Activated CD4-positive, alpha-beta T cell treated with anti-CD3 and anti-CD28 coated beads, Interleukin-2, amount 10 ng/mL, durations not matched to agents 24 days and 14 days (primary cell): ENCODE measurements around the gene FBN1. TPM values are rescaled to one million over a fixed set of nuclear protein-coding genes. Genes with fewer than 3 reads are reported as not detected.

Source experiments
- DNase-seq: peaks from one replicate; pipeline ENCODE4 v3.0.0; 2022
- H3K27ac Mint-ChIP-seq: one replicate; pipeline ENCODE4 v1.8.0; 2022; ENCODE audit warnings: mild to moderate bottlenecking, mixed read lengths
- H3K27me3 Mint-ChIP-seq: one replicate; pipeline ENCODE4 v1.8.0; 2022; ENCODE audit warnings: mixed read lengths
- H3K36me3 Mint-ChIP-seq: one replicate; pipeline ENCODE4 v1.8.0; 2022; ENCODE audit warnings: low read depth, mild to moderate bottlenecking, mixed read lengths
- H3K4me1 Mint-ChIP-seq: one replicate; pipeline ENCODE4 v1.8.0; 2021; ENCODE audit warnings: mixed read lengths
- H3K4me3 Mint-ChIP-seq: one replicate; pipeline ENCODE4 v1.8.0; 2022; ENCODE audit warnings: mild to moderate bottlenecking, moderate library complexity, mixed read lengths
- H3K9me3 Mint-ChIP-seq: one replicate; pipeline ENCODE4 v1.8.0; 2021; ENCODE audit warnings: mixed read lengths
- intact Hi-C: fragments of 100-400 bp; cut with micrococcal nuclease; formaldehyde crosslinking; loops from one replicate; pipeline ENCODE4 v1.15.1; 2023
- total RNA-seq: library from RNA; stranded (reverse); gene quantifications from 2 replicates; pipeline ENCODE4 v1.2.3, GENCODE V29; 2022

The FBN1 gene
- total RNA-seq, 1 donor from 2014 or later, result 1.0 TPM

- Mint-ChIP-seq H3K4me1 (no peaks in the 10 kb centered on the region), H3K36me3 (no peaks in the 10 kb centered on the region), H3K27me3 (peaks cover 5% of the 10 kb centered on the region), H3K4me3 (no peak overlapping the region), H3K9me3 (no peaks in the 10 kb centered on the region), H3K27ac (no peak overlapping the region)
- intact Hi-C loops, result no loop called here
- DNase-seq, result peak; percentile 23
These were observed 88.2 kb downstream of the FBN1 start for GRCh38 chr15:48557335-48557734.

GRCh38 chr15:48556159-48556897, 89.2 kb downstream of the FBN1 start:
- no peaks in the 10 kb centered on the region for H3K9me3 Mint-ChIP-seq
- peaks cover 3% of the 10 kb centered on the region for H3K27me3 Mint-ChIP-seq
- no peaks in the 10 kb centered on the region for H3K4me1 Mint-ChIP-seq
- no peak overlapping the region for H3K27ac Mint-ChIP-seq
- no peak for DNase-seq
- no peak overlapping the region for H3K4me3 Mint-ChIP-seq
- H3K36me3 Mint-ChIP-seq, result no peaks in the 10 kb centered on the region
- intact Hi-C loops, result no loop called here

DNA sequence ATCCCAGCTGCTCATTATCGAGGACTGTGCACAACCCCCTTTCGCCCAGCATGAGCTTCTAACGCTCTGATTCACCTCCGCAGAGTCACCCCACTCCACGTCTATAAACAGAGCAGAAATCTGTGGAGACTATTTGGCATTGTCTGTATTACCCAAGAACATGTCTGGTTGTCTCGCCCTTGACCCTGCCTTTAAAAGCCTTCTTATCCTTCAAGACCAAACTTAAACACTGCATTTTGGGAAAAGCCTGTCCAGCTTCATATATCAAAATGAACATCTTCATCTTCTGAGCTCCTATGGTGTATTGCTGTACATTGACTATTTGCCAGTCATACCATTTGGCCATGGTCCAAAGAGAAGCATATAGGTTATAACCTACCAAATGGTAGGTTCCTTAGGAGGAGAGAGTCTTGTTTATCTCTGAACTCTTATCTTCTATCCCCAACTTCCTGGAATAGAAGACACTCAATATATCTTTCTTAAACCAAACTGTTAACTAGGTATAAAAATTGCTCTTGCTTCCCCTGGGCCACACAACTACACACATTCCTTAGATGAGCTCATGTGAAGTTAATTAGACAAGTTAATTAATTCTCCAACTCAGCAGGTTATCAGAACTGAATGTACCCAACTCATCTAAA, 90.1 kb downstream of the FBN1 start:
- H3K27me3 Mint-ChIP-seq, result peaks cover 3% of the 10 kb centered on the region
- DNase-seq, result no peak
- no peak overlapping the region for H3K4me3 Mint-ChIP-seq
- H3K4me1 Mint-ChIP-seq, result no peaks in the 10 kb centered on the region
- H3K9me3 Mint-ChIP-seq, result no peaks in the 10 kb centered on the region
- intact Hi-C loops, result no loop called here
- H3K36me3 Mint-ChIP-seq, result no peaks in the 10 kb centered on the region
- H3K27ac Mint-ChIP-seq, result no peak overlapping the region

DNA sequence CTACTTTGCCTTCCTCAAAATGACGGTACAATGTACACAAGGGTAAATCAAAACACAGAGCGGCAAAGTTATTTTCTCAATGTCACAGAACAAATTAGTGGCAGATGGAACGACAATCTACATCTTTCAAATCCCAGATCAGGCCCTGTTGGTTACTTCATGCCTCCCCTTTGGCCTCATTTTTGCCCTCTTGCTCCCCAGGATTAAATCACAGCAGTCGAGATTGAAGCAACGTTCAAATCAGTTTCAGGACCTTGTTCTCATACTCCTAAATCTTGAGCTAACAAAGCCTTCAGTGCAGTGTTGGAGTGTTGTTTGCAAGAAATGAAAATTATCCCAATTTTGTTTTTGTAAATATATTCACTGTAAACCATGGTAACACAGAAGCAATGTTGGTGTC, 91.4 kb downstream of the FBN1 start:
- H3K27me3 Mint-ChIP-seq, result peaks cover 3% of the 10 kb centered on the region
- intact Hi-C loops, result no loop called here
- no peak for DNase-seq
- no peaks in the 10 kb centered on the region for H3K9me3 Mint-ChIP-seq
- H3K27ac Mint-ChIP-seq, result no peak overlapping the region
- no peak overlapping the region for H3K4me3 Mint-ChIP-seq
- H3K36me3 Mint-ChIP-seq, result no peaks in the 10 kb centered on the region
- H3K4me1 Mint-ChIP-seq, result no peaks in the 10 kb centered on the region

DNA sequence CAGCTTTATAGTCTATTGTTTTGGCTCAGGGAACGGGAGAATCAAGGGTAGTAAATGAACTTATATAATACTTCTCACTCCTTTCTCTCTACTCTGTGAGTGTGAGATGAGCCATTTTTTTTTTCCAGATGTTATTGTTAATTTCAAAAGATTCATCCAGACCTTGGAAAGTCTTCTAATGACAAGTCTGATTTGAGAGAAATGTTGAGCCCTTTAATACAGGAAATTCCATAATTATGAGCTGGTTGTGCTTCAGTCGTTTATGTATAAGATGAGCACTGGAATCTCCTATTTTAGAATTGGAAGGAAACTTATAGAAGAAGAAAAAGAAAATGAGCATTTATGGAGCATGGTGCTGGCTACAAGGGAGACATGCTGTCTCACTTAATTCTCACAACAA, 92.0 kb downstream of the FBN1 start:
- peaks cover 3% of the 10 kb centered on the region for H3K27me3 Mint-ChIP-seq
- H3K4me3 Mint-ChIP-seq, result no peak overlapping the region
- no peaks in the 10 kb centered on the region for H3K9me3 Mint-ChIP-seq
- intact Hi-C loops, result no loop called here
- no peak for DNase-seq
- H3K4me1 Mint-ChIP-seq, result no peaks in the 10 kb centered on the region
- H3K36me3 Mint-ChIP-seq, result no peaks in the 10 kb centered on the region
- no peak overlapping the region for H3K27ac Mint-ChIP-seq

DNA sequence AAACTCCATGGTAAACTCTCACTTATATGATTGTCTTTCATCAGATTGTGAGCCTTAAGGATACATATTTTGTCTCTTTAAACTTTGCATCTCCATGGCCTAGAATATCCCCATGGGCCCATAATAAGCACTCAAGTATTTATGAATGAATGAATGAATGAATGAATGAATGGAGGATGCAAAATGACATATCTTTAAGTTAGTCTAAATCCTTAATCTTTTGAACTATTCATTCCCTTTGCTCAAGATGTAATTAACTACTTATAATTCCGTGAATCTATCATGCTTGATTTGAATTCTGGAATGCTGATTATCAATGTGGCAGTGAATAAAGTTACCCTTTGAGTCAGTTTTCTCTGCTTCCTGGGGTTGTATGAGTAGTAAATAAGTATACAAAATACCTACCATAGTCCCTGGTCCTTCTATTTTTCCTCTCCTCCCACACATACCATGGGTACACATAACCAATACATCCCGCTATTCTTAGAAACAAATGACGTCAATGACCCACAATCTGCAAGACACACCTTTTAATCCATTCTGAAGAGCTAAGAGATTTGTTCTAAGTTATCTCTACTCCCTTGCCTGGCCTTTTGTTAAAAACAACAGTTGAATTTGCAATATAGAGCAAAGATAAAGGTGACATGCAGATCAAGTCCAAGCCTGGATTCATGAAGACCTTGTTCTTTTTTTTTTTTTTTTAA, 94.5 kb downstream of the FBN1 start:
- Mint-ChIP-seq H3K9me3 (no peaks in the 10 kb centered on the region), H3K27ac (no peak overlapping the region), H3K4me1 (no peaks in the 10 kb centered on the region), H3K27me3 (peaks cover 2% of the 10 kb centered on the region), H3K4me3 (no peak overlapping the region), H3K36me3 (no peaks in the 10 kb centered on the region)
- DNase-seq, result no peak
- intact Hi-C loops, result no loop called here

GRCh38 chr15:48548455-48548854, 97.1 kb downstream of the FBN1 start:
- H3K27ac Mint-ChIP-seq, result no peak overlapping the region
- intact Hi-C loops, result no loop called here

GRCh38 chr15:48547286-48547685, 98.2 kb downstream of the FBN1 start:
- intact Hi-C loops, result no loop called here
- Mint-ChIP-seq H3K36me3 (no peaks in the 10 kb centered on the region), H3K27ac (no peak overlapping the region), H3K4me1 (no peaks in the 10 kb centered on the region), H3K27me3 (no peaks in the 10 kb centered on the region), H3K4me3 (no peak overlapping the region), H3K9me3 (no peaks in the 10 kb centered on the region)
- DNase-seq, result peak; percentile 34

More at GRCh38 chr15:48548455-48548854, 97.1 kb downstream of the FBN1 start:
- no peak for DNase-seq
- H3K4me1 Mint-ChIP-seq, result no peaks in the 10 kb centered on the region
- H3K36me3 Mint-ChIP-seq, result no peaks in the 10 kb centered on the region
- no peaks in the 10 kb centered on the region for H3K9me3 Mint-ChIP-seq
- H3K4me3 Mint-ChIP-seq, result no peak overlapping the region
- H3K27me3 Mint-ChIP-seq, result no peaks in the 10 kb centered on the region

DNA sequence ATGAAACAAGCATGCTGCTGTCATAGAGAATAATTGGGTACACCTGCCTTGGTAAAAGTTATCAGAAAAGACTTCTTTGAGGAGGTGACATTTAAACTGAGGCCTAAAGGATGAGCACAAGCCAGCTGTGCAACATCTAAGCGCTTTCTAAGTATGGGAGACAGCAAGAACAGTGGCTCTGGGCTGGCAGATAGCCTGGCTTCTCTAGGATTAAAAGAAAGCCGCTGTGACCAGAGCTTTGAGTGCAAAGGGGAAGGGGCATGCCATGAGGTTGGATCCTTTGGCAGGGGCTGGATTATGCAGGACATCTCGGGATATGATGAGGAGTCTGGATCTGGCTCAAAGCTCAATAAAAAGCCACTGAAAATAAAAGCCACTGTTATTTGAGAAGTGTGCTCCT, 99.2 kb downstream of the FBN1 start:
- Mint-ChIP-seq H3K9me3 (no peaks in the 10 kb centered on the region), H3K27ac (no peak overlapping the region), H3K36me3 (no peaks in the 10 kb centered on the region), H3K27me3 (no peaks in the 10 kb centered on the region), H3K4me1 (no peaks in the 10 kb centered on the region), H3K4me3 (no peak overlapping the region)
- intact Hi-C loops, result no loop called here
- peak; percentile 27 for DNase-seq

DNA sequence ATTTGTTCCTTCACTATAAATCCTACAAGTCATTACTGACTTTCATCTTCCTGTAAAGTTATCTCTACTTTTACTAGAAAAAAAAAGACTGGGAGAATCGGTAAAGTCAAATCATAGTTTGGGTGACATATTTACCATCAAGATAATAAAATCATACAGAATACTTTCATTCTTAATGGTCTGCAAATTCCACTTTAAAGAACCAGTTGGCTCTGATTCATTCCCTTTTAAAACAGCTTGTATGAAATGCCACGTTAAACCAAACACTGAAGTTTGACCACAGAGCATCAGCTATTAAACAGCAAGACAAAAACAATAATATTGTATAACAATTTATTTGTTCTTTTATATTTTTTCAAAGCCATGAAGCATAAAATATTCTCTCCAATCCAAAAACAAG, 100.7 kb downstream of the FBN1 start:
- Mint-ChIP-seq H3K27ac (no peak overlapping the region), H3K4me1 (no peaks in the 10 kb centered on the region), H3K9me3 (no peaks in the 10 kb centered on the region), H3K27me3 (no peaks in the 10 kb centered on the region), H3K4me3 (no peak overlapping the region), H3K36me3 (no peaks in the 10 kb centered on the region)
- DNase-seq, result no peak
- intact Hi-C loops, result no loop called here

DNA sequence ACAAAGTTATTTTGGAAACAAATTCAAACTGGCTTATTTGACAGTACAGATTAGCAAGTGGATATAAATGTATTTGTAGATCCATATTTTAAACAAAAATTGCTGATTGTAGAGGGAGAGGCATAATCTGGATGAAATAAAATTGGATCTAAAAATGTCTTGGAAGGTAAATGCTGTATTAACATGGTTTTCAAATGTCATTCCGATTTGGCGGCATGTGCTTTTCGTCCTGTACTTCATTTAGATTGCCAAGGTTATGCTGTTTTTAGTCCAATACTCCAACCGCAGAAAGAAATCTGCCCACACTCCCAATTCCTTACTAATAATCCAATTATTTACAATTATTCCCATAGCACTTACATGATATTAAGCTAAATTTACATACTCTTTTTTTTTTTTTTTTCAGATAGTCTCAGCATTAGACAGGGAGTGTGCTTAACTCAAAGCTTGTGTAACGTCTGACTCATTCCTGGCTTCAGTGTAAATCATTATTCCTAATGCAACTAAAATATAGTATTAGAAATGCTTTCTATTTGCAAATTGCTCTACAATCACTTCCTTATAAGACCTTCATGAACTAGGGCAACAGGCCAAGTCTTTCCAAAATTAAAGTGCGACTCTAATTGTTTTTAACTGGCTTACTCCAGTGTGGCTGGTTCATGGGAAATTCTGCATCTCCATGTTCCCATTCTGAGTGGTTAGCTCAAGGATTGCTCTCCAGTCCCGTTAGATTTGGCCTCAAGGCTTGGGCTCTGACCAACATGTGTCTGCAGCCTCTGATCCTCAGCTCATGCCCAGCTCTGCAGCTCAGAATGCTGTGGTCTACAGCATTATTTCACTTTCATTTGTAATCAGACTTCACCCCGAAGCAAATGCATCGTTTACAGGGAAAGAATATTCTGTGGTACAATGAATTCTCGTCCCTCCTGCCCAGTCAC, 103.9 kb downstream of the FBN1 start:
- no peaks in the 10 kb centered on the region for H3K9me3 Mint-ChIP-seq
- no peak overlapping the region for H3K27ac Mint-ChIP-seq
- intact Hi-C loops, result no loop called here

GRCh38 chr15:48540756-48541155, 104.8 kb downstream of the FBN1 start:
- H3K9me3 Mint-ChIP-seq, result no peaks in the 10 kb centered on the region
- peaks cover 2% of the 10 kb centered on the region for H3K27me3 Mint-ChIP-seq
- no peaks in the 10 kb centered on the region for H3K4me1 Mint-ChIP-seq
- intact Hi-C loops, result no loop called here
- no peaks in the 10 kb centered on the region for H3K36me3 Mint-ChIP-seq
- no peak for DNase-seq
- H3K27ac Mint-ChIP-seq, result no peak overlapping the region
- H3K4me3 Mint-ChIP-seq, result no peak overlapping the region

More for the DNA sequence above, 103.9 kb downstream of the FBN1 start:
- no peak overlapping the region for H3K4me3 Mint-ChIP-seq
- H3K4me1 Mint-ChIP-seq, result no peaks in the 10 kb centered on the region
- H3K27me3 Mint-ChIP-seq, result peaks cover 2% of the 10 kb centered on the region
- H3K36me3 Mint-ChIP-seq, result no peaks in the 10 kb centered on the region
- no peak for DNase-seq

- H3K36me3 Mint-ChIP-seq, result no peaks in the 10 kb centered on the region
- no peak for DNase-seq
- no peaks in the 10 kb centered on the region for H3K4me1 Mint-ChIP-seq
- H3K27ac Mint-ChIP-seq, result no peak overlapping the region
- no peak overlapping the region for H3K4me3 Mint-ChIP-seq
- intact Hi-C loops, result no loop called here
- H3K9me3 Mint-ChIP-seq, result no peaks in the 10 kb centered on the region
- H3K27me3 Mint-ChIP-seq, result peaks cover 2% of the 10 kb centered on the region
These were observed 106.6 kb downstream of the FBN1 start for GRCh38 chr15:48538941-48539340.
